Bronchus fibroblast of lung (primary cell): Measurements from ENCODE around the gene DLX4. TPM values are rescaled to one million over a fixed set of nuclear protein-coding genes. Genes with fewer than 3 reads are reported as not detected.

Experiments
- total RNA-seq: library from RNA; depleted of rRNA; stranded (reverse); fragments of >200 nt; gene quantifications from 2 replicates; pipeline ENCODE4 v1.2.3, GENCODE V29; 2015

The DLX4 gene
- total RNA-seq: not detected in 2 replicates

GRCh38 chr17:49969134-49969759 lies at the start of gene DLX4:
Gene DLX4 (plus strand): TSS chr17:49969190. CDS start chr17:49969469, 279 bp downstream.

GRCh38 chr17:49995055-49995738 lies 26.2 kb downstream of the DLX4 start, which contains the start of gene DLX3:
Gene DLX3 (minus strand): TSS chr17:49995224. CDS start chr17:49994998, 226 bp downstream.

Other genes with a start within 250 kb of the DLX4 start
- gene FAM117A, start 205.1 kb upstream of the DLX4 start, total RNA-seq: 4.7 and 5.5 TPM in 2 replicates
- 18.9 and 20.3 TPM in 2 replicates for gene KAT7, start 180.5 kb upstream of the DLX4 start, total RNA-seq
- not detected in 2 replicates for gene TAC4, start 121.1 kb upstream of the DLX4 start, total RNA-seq
- not detected in 2 replicates for gene DLX3, start 26.0 kb downstream of the DLX4 start, total RNA-seq
- 219 and 249 TPM in 2 replicates for gene ITGA3, start 86.9 kb downstream of the DLX4 start, total RNA-seq
- gene PDK2, start 126.2 kb downstream of the DLX4 start, total RNA-seq: 10.0 and 11.3 TPM in 2 replicates
- gene SAMD14, start 161.0 kb downstream of the DLX4 start, total RNA-seq: 1.0 and 1.8 TPM in 2 replicates
- gene PPP1R9B, start 181.5 kb downstream of the DLX4 start, total RNA-seq: 30.5 and 32.3 TPM in 2 replicates
- gene SGCA, start 196.8 kb downstream of the DLX4 start, total RNA-seq: 0.15 TPM in 1 of 2 replicates, not detected in the other
- 924 and 938 TPM in 2 replicates for gene COL1A1, start 232.4 kb downstream of the DLX4 start, total RNA-seq